A673 (cell line): Measurements from ENCODE around the gene NSD2.

ENCODE experiments used
- CTCF ChIP-seq: fragments of 300-800, 200-600 bp; sonication (generic); conservative IDR thresholded peaks from 2 replicates; pipeline ENCODE4 v1.5.1; 2017; ENCODE audit warnings: low read depth, mild to moderate bottlenecking, antibody characterized with exemption, low read length, moderate library complexity, mixed read lengths
- EZH2 ChIP-seq: fragments of 200-600 bp; sonication (generic); IDR thresholded peaks from 2 replicates; pipeline ENCODE4 v1.6.1; 2017; ENCODE audit warnings: borderline replicate concordance, low read depth, mild to moderate bottlenecking, mixed read lengths, antibody characterized with exemption, low read length; ENCODE audit not compliant: poor library complexity, severe bottlenecking

- TF ChIP-seq EZH2 (no peak), CTCF (no peak)
Observed at GRCh38 chr4:1972414-1972813, 101.2 kb downstream of the NSD2 start.
